Fibroblast of mammary gland (primary cell): ENCODE results near the gene PSMF1.

ENCODE experiments used
- DNase-seq: peaks from one replicate; pipeline ENCODE4 v3.0.0-alpha.2; 2010; ENCODE audit warnings: low read depth
- H3K4me3 ChIP-seq: 2 replicates; pipeline ENCODE4 v1.5.1; 2011; ENCODE audit warnings: low read depth, mild to moderate bottlenecking, low read length, moderate library complexity; ENCODE audit not compliant: control insufficient read depth
- CTCF ChIP-seq: conservative IDR thresholded peaks from 2 replicates; pipeline ENCODE4 v1.5.1; 2011; ENCODE audit warnings: low read depth, low read length, inconsistent platforms; ENCODE audit not compliant: control insufficient read depth, insufficient read depth

PSMF1 gene

DNA sequence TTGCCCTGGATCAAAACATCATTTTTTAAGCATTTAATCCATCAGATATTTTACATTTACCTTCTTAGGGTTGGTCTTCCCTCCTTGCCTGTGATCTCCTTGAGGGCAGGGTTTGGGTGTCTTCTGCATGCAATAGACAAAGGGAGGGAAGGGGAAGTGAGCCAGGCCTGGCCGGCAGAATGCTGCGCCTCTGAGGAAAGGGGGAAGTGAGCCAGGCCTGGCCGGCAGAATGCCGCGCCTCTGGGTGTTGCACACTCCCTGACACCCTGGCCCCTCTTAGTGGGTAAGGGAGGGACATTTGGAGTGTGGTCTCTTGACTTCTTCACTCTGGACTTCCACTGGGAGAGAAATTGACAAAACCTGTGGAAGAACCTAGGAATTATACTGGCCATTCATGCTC is 12.4 kb downstream of the PSMF1 start:
- DNase-seq = no peak
- H3K4me3 ChIP-seq = no peak overlapping the region
- TF ChIP-seq CTCF = no peak

DNA sequence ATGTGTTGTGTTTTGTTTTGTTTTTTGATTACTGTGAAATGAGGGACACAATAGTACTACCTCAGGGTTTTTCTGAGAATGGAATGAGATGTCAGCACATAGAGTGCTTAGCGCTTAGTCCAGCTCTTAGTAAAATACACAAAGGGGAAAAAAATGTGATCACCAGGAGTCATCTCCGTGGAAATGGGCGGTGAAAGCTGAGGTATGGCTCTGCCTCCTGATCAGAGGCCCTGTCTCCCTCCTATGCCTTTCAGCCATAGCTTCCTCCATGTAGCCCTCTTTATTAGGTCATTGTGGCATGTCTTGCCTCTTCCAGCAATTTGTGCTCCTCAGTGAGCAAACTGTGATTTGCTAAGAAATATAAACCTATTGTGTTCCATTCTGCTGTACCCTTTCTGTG is 13.0 kb downstream of the PSMF1 start:
- no peak for TF ChIP-seq CTCF
- no peak overlapping the region for H3K4me3 ChIP-seq
- DNase-seq = no peak

DNA sequence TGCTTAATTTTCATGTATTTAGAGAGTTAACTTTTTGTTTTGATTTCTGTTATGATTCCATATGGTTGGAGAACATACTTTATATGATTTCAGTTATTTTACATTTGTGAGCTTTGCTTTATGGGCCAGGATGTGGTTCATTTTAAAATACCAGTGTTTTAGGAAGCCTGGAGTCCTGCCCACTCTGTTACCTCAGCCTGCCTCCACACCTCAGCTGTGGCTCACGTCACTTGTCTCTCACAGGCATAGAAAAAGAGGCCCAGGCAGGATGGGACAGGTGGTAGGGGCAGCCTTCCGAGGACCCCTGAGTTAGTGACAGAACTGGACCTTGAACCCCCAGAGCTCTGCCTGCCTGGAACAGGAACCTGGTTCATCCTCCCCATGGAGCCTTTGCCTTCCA is 16.0 kb downstream of the PSMF1 start:
- no peak for TF ChIP-seq CTCF
- no peak overlapping the region for H3K4me3 ChIP-seq
- no peak for DNase-seq

- DNase-seq = no peak
- H3K4me3 ChIP-seq = no peak overlapping the region
- no peak for TF ChIP-seq CTCF
These were observed 16.4 kb downstream of the PSMF1 start for GRCh38 chr20:1134836-1135235.

DNA sequence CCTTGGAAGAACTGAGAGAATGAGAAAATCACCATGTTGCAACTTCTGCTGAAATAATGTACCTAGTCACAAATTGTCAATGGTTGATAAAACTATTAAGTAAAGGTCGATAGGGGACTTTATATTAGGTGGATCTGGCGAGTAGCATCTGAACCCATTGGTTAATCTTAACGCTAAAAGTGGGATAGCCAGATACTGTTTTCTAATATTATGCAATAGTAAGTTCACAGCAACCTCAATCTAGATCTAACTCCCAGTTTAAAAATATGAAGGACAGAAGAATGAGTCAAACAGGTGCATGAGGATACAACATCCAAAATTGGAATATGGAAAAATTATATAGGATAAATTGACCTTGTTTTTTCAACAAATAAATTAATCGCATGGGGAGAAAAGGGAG is 18.8 kb downstream of the PSMF1 start:
- no peak for DNase-seq
- no peak for TF ChIP-seq CTCF

DNA sequence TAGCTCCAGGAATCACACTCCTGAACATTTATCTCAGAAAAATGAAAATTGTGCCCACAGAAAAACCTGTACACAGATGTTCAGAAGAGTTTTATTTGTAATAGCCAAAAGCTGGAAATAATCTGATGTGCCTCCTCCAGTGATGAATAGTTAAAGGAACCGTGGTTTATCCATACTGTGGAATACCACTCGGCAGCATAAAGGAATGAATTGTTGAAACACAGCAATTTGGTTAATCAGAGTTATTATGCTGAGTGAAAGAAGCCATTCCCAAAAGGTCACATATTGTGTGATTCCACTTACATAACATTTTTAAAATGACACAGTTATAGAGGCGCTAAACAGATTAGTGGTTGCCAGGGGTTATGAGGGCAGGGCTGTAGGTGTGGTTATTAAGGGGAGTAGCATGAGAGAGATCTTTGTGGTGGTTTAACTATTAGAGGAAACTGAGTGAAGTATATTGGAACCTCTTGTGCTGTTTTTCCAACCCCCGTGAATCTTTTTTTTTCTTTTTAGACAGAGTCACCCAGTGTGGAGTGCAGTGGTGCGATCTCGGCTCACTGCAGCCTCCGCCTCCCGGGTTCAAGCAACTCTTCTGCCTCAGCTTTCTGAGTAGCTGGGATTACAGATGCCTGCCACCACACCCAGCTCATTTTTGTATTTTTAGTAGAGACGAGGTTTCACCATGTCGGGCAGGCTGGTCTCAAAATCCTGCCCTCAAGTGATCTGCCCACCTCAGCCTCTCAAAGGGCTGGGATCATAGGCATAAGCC is 26.2 kb downstream of the PSMF1 start:
- H3K4me3 ChIP-seq = no peak overlapping the region
- DNase-seq = no peak
- no peak for TF ChIP-seq CTCF

More for the DNA sequence above, 18.8 kb downstream of the PSMF1 start:
- H3K4me3 ChIP-seq = no peak overlapping the region
